ENCODE results near the gene JPH2. TPM values are rescaled to one million over a fixed set of nuclear protein-coding genes. Genes with fewer than 3 reads are reported as not detected.

JPH2 gene
- total and polyA plus RNA-seq, 2 of the 4 experiments (the other 2 are of a cell fraction), result 0.44 to 0.54 TPM

Other genes with a start within 250 kb of the JPH2 start
- 66.9 and 70.6 TPM in 2 replicates for gene OSER1, start 23.6 kb upstream of the JPH2 start, total RNA-seq (2012; rRNA removed)
- 27.7 and 32.6 TPM in 2 replicates for gene OSER1, start 23.6 kb upstream of the JPH2 start, polyA plus RNA-seq (2012; rRNA removed)
- not detected in 2 replicates for gene GDAP1L1, start 60.1 kb upstream of the JPH2 start, total RNA-seq (2012; rRNA removed)
- gene GDAP1L1, start 60.1 kb upstream of the JPH2 start, polyA plus RNA-seq (2012; rRNA removed), result not detected in 2 replicates
- gene FITM2, start 124.0 kb upstream of the JPH2 start, total RNA-seq (2012; rRNA removed), result 6.5 and 7.2 TPM in 2 replicates
- gene FITM2, start 124.0 kb upstream of the JPH2 start, polyA plus RNA-seq (2012; rRNA removed), result 3.3 and 3.4 TPM in 2 replicates
- not detected in 2 replicates for gene R3HDML, start 149.9 kb upstream of the JPH2 start, total RNA-seq (2012; rRNA removed)
- not detected in 2 replicates for gene R3HDML, start 149.9 kb upstream of the JPH2 start, polyA plus RNA-seq (2012; rRNA removed)
- gene HNF4A, start 168.5 kb upstream of the JPH2 start, total RNA-seq (2012; rRNA removed), result not detected in 2 replicates
- not detected in 2 replicates for gene HNF4A, start 168.5 kb upstream of the JPH2 start, polyA plus RNA-seq (2012; rRNA removed)